ENCODE measurements around the gene SEC16A.

DNA sequence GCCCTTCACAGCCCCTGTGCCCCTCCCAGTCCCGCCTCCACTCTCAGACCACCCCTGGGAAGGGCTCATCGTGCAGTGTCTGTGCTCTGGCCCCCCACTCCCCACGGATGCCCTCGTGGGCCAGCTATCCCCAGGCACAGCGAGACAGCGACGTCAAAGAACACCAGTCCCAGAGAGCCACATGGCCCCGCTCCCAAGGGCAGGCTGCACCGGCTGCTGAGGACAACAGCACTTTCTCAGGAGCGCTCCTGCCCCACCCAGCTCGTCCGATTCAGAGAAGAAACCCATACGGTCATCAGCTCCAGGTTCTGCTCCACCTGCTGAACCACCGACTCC is 78.1 kb downstream of the SEC16A start:
- TF ChIP-seq, protein P1, sequence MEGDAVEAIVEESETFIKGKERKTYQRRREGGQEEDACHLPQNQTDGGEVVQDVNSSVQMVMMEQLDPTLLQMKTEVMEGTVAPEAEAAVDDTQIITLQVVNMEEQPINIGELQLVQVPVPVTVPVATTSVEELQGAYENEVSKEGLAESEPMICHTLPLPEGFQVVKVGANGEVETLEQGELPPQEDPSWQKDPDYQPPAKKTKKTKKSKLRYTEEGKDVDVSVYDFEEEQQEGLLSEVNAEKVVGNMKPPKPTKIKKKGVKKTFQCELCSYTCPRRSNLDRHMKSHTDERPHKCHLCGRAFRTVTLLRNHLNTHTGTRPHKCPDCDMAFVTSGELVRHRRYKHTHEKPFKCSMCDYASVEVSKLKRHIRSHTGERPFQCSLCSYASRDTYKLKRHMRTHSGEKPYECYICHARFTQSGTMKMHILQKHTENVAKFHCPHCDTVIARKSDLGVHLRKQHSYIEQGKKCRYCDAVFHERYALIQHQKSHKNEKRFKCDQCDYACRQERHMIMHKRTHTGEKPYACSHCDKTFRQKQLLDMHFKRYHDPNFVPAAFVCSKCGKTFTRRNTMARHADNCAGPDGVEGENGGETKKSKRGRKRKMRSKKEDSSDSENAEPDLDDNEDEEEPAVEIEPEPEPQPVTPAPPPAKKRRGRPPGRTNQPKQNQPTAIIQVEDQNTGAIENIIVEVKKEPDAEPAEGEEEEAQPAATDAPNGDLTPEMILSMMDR (IDR thresholded peaks at IDR 0.05), result no peak
- TF ChIP-seq POLR2A (IDR thresholded peaks at IDR 0.05), result no peak
